ENCODE data around the gene OXSR1.

Gene OXSR1

GRCh38 chr3:38142959-38143358 lies 22.4 kb upstream of the OXSR1 start:
- TF ChIP-seq POLR2AphosphoS5 (IDR thresholded peaks at IDR 0.05; ENCODE audit: low read depth, low read length) (no peak), SIN3A (IDR thresholded peaks at IDR 0.05; ENCODE audit: borderline replicate concordance, insufficient read depth, low read length) (no peak), REST (IDR thresholded peaks at IDR 0.05; ENCODE audit: insufficient read depth in 1 of 2, low read depth in 2 of 2, low read length in 2 of 2) (no peak), FOXP2 (optimal IDR thresholded peaks at IDR 0.05; ENCODE audit: borderline replicate concordance, extremely low read depth, extremely low read length, insufficient read depth) (no peak), TAF1 (IDR thresholded peaks at IDR 0.05; ENCODE audit: borderline replicate concordance, insufficient read depth, low read length) (no peak)

- TF ChIP-seq POLR2AphosphoS5 (IDR thresholded peaks at IDR 0.05; ENCODE audit: low read depth, low read length) (no peak), SIN3A (IDR thresholded peaks at IDR 0.05; ENCODE audit: borderline replicate concordance, insufficient read depth, low read length) (no peak), TAF1 (IDR thresholded peaks at IDR 0.05; ENCODE audit: borderline replicate concordance, insufficient read depth, low read length) (no peak), FOXP2 (optimal IDR thresholded peaks at IDR 0.05; ENCODE audit: borderline replicate concordance, extremely low read depth, extremely low read length, insufficient read depth) (no peak), REST (IDR thresholded peaks at IDR 0.05; ENCODE audit: insufficient read depth in 1 of 2, low read depth in 2 of 2, low read length in 2 of 2) (no peak)
These were observed 21.8 kb upstream of the OXSR1 start for GRCh38 chr3:38143511-38143910.

GRCh38 chr3:38146504-38146903 lies 18.8 kb upstream of the OXSR1 start:
- TF ChIP-seq SIN3A (IDR thresholded peaks at IDR 0.05; ENCODE audit: borderline replicate concordance, insufficient read depth, low read length) (no peak), POLR2AphosphoS5 (IDR thresholded peaks at IDR 0.05; ENCODE audit: low read depth, low read length) (no peak), TAF1 (IDR thresholded peaks at IDR 0.05; ENCODE audit: borderline replicate concordance, insufficient read depth, low read length) (no peak), FOXP2 (optimal IDR thresholded peaks at IDR 0.05; ENCODE audit: borderline replicate concordance, extremely low read depth, extremely low read length, insufficient read depth) (no peak), REST (IDR thresholded peaks at IDR 0.05; ENCODE audit: insufficient read depth in 1 of 2, low read depth in 2 of 2, low read length in 2 of 2) (no peak)

GRCh38 chr3:38147421-38147820 lies 17.9 kb upstream of the OXSR1 start:
- TF ChIP-seq SIN3A (IDR thresholded peaks at IDR 0.05; ENCODE audit: borderline replicate concordance, insufficient read depth, low read length) (no peak), REST (IDR thresholded peaks at IDR 0.05; ENCODE audit: insufficient read depth in 1 of 2, low read depth in 2 of 2, low read length in 2 of 2) (no peak), TAF1 (IDR thresholded peaks at IDR 0.05; ENCODE audit: borderline replicate concordance, insufficient read depth, low read length) (no peak), FOXP2 (optimal IDR thresholded peaks at IDR 0.05; ENCODE audit: borderline replicate concordance, extremely low read depth, extremely low read length, insufficient read depth) (no peak), POLR2AphosphoS5 (IDR thresholded peaks at IDR 0.05; ENCODE audit: low read depth, low read length) (no peak)
